SU-DHL-6 (cell line): ENCODE measurements around the gene AP1G2.

Source experiments
- CTCF ChIP-seq: fragments of 200-600 bp; sonication (generic); IDR thresholded peaks from one replicate; pipeline ENCODE4 v1.5.1; 2017; ENCODE audit warnings: antibody characterized with exemption, mild to moderate bottlenecking, low read length, moderate library complexity; ENCODE audit not compliant: insufficient read depth, poor library complexity, severe bottlenecking
- EZH2phosphoT487 ChIP-seq: fragments of 200-600 bp; sonication (generic), shearing (Covaris generic); conservative IDR thresholded peaks from 2 replicates; pipeline ENCODE4 v1.6.1; 2018; ENCODE audit warnings: mild to moderate bottlenecking, antibody characterized with exemption, low read length, moderate library complexity, mixed read lengths

GRCh38 chr14:23523229-23524016 is 44.2 kb downstream of the AP1G2 start:
- TF ChIP-seq CTCF, result no peak
- TF ChIP-seq EZH2phosphoT487, result no peak
